ENCODE data around the gene AOPEP. TPM values are rescaled to one million over a fixed set of nuclear protein-coding genes. Genes with fewer than 3 reads are reported as not detected.
A peak's percentile ranks its signal among the peaks of the same experiment; 100 is the strongest.

The AOPEP gene
- total and polyA plus RNA-seq, 2 of the 13 experiments (the other 11 are each of a cell fraction or from before 2014, with no cell fraction given) = 22.2 to 41.6 TPM

DNA sequence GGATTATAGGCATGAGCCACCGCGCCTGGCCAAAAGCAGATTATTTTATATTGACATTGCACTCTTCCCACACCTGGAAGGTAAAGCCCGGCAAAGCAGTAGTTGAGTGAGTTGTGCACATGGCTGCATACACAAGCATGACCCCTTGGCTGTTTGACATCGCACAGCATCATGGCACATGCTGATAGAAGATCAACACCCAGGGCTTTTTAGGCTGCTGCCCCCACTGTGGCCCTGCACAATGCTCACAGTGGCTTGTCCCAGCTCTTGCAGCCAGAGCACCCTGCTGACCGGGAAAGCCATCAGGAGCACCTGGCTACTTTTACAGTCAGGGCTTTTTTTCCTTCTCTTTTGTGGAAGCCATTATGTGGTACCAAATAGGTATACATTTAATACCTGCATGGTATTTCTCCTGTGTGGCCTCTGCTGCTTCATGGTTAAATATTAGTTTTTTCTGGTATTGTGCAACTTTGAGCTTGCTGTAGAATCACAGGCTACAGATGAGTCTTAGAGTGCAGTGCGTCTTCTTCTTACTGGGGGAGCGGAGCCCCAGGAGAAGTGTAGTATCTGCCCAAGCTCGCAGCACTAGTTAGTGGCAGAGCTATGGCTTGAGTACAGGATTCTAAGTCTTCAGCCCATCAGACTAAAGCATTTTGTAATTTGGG is 264.5 kb downstream of the AOPEP start (continued):
- TF ChIP-seq, protein P1, sequence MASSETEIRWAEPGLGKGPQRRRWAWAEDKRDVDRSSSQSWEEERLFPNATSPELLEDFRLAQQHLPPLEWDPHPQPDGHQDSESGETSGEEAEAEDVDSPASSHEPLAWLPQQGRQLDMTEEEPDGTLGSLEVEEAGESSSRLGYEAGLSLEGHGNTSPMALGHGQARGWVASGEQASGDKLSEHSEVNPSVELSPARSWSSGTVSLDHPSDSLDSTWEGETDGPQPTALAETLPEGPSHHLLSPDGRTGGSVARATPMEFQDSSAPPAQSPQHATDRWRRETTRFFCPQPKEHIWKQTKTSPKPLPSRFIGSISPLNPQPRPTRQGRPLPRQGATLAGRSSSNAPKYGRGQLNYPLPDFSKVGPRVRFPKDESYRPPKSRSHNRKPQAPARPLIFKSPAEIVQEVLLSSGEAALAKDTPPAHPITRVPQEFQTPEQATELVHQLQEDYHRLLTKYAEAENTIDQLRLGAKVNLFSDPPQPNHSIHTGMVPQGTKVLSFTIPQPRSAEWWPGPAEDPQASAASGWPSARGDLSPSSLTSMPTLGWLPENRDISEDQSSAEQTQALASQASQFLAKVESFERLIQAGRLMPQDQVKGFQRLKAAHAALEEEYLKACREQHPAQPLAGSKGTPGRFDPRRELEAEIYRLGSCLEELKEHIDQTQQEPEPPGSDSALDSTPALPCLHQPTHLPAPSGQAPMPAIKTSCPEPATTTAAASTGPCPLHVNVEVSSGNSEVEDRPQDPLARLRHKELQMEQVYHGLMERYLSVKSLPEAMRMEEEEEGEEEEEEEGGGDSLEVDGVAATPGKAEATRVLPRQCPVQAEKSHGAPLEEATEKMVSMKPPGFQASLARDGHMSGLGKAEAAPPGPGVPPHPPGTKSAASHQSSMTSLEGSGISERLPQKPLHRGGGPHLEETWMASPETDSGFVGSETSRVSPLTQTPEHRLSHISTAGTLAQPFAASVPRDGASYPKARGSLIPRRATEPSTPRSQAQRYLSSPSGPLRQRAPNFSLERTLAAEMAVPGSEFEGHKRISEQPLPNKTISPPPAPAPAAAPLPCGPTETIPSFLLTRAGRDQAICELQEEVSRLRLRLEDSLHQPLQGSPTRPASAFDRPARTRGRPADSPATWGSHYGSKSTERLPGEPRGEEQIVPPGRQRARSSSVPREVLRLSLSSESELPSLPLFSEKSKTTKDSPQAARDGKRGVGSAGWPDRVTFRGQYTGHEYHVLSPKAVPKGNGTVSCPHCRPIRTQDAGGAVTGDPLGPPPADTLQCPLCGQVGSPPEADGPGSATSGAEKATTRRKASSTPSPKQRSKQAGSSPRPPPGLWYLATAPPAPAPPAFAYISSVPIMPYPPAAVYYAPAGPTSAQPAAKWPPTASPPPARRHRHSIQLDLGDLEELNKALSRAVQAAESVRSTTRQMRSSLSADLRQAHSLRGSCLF (CRISPR knock-in tag; IDR thresholded peaks at IDR 0.05; ENCODE audit: borderline replicate concordance) = no peak
- TF ChIP-seq HMGA1 (CRISPR knock-in tag; conservative IDR thresholded peaks at IDR 0.05) = no peak
- TF ChIP-seq SIX4 (CRISPR knock-in tag; IDR thresholded peaks at IDR 0.05) = no peak
- no peak for TF ChIP-seq ZNF567 (CRISPR knock-in tag; IDR thresholded peaks at IDR 0.05; ENCODE audit: borderline replicate concordance)
- TF ChIP-seq MAFK (conservative IDR thresholded peaks at IDR 0.05 in 1 of 2, IDR thresholded peaks at IDR 0.05 in 1 of 2; ENCODE audit: low read length in 2 of 2) = no peak
- no peak for TF ChIP-seq SOX13 (IDR thresholded peaks at IDR 0.05)
- no peak for TF ChIP-seq SOX13 (CRISPR knock-in tag; conservative IDR thresholded peaks at IDR 0.05 in 1 of 2, IDR thresholded peaks at IDR 0.05 in 1 of 2)
- TF ChIP-seq, protein P2, sequence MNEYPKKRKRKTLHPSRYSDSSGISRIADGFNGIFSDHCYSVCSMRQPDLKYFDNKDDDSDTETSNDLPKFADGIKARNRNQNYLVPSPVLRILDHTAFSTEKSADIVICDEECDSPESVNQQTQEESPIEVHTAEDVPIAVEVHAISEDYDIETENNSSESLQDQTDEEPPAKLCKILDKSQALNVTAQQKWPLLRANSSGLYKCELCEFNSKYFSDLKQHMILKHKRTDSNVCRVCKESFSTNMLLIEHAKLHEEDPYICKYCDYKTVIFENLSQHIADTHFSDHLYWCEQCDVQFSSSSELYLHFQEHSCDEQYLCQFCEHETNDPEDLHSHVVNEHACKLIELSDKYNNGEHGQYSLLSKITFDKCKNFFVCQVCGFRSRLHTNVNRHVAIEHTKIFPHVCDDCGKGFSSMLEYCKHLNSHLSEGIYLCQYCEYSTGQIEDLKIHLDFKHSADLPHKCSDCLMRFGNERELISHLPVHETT (CRISPR knock-in tag; conservative IDR thresholded peaks at IDR 0.05) = no peak
- TF ChIP-seq ZNF432 (CRISPR knock-in tag; IDR thresholded peaks at IDR 0.05; ENCODE audit: borderline replicate concordance) = no peak
- TF ChIP-seq REPIN1 (CRISPR knock-in tag; IDR thresholded peaks at IDR 0.05; ENCODE audit: borderline replicate concordance, low read depth) = no peak
- TF ChIP-seq ETV6 (CRISPR knock-in tag; conservative IDR thresholded peaks at IDR 0.05) = no peak
- no peak for TF ChIP-seq NFIB (CRISPR knock-in tag; IDR thresholded peaks at IDR 0.05; ENCODE audit: borderline replicate concordance)
- 0 out of 2 replicates have a peak, but pooled peaks have one; percentile 24 for TF ChIP-seq ZNF644 (CRISPR knock-in tag; IDR thresholded peaks at IDR 0.05; ENCODE audit: low read depth)
- 0 out of 2 replicates have a peak, but pooled peaks have one; percentile 38 for TF ChIP-seq ZNF543 (CRISPR knock-in tag; IDR thresholded peaks at IDR 0.05)
- TF ChIP-seq SIX1 (CRISPR knock-in tag; IDR thresholded peaks at IDR 0.05; ENCODE audit: borderline replicate concordance) = no peak
- TF ChIP-seq RFXAP (CRISPR knock-in tag; IDR thresholded peaks at IDR 0.05; ENCODE audit: borderline replicate concordance) = no peak
- no peak for TF ChIP-seq RAD21 (CRISPR knock-in tag; IDR thresholded peaks at IDR 0.05)
- peak; percentile 54; the same call in 1 of the 2 replicates for TF ChIP-seq YEATS4 (CRISPR knock-in tag; IDR thresholded peaks at IDR 0.05; ENCODE audit: borderline replicate concordance)
- TF ChIP-seq IRX3 (CRISPR knock-in tag; IDR thresholded peaks at IDR 0.05; ENCODE audit: borderline replicate concordance, low read depth) = no peak
- no peak for TF ChIP-seq KDM3A (CRISPR knock-in tag; IDR thresholded peaks at IDR 0.05; ENCODE audit: low read depth)
- no peak for TF ChIP-seq CREB1 (IDR thresholded peaks at IDR 0.05)
- 0 out of 2 replicates have a peak, but pooled peaks have one; percentile 2 for TF ChIP-seq CREB1 (CRISPR knock-in tag; IDR thresholded peaks at IDR 0.05)
- TF ChIP-seq ZNF83 (CRISPR knock-in tag; IDR thresholded peaks at IDR 0.05; ENCODE audit: borderline replicate concordance) = no peak
- no peak for TF ChIP-seq ZNF7 (CRISPR knock-in tag; IDR thresholded peaks at IDR 0.05)
- TF ChIP-seq SUZ12 (IDR thresholded peaks at IDR 0.05; ENCODE audit: low read depth, low read length) = no peak
- TF ChIP-seq KMT2B (CRISPR knock-in tag; IDR thresholded peaks at IDR 0.05) = no peak
- TF ChIP-seq ZNF343 (CRISPR knock-in tag; IDR thresholded peaks at IDR 0.05) = no peak
